GM23338 (cell line): Measurements from ENCODE around the gene CLHC1. TPM values are rescaled to one million over a fixed set of nuclear protein-coding genes. Genes with fewer than 3 reads are reported as not detected.

ENCODE experiments used
- ATAC-seq: fragments of 200-7000 bp; cut with Tn5 transposase; 3 replicates; pipeline ENCODE4 v1.9.1; 2020
- DNase-seq: peaks from one replicate; pipeline ENCODE4 v3.0.0-alpha.2; 2015; ENCODE audit warnings: low spot score
- H2AFZ ChIP-seq: fragments of 200-600 bp; sonication (generic); 2 replicates; pipeline ENCODE4 v1.8.0; 2016; ENCODE audit warnings: antibody characterized with exemption, mild to moderate bottlenecking, moderate library complexity
- H3F3A ChIP-seq: fragments of 200-600 bp; sonication (generic); replicated peaks from 2 replicates; pipeline ENCODE4 v1.8.0; 2017; ENCODE audit warnings: antibody characterized with exemption, mixed run types, low read depth
- H3K27ac ChIP-seq: fragments of 200-600 bp; sonication (generic); 2 replicates; pipeline ENCODE4 v1.6.1; 2016; ENCODE audit warnings: low read depth
- H3K27me3 ChIP-seq: fragments of 200-600 bp; sonication (generic); 2 replicates; pipeline ENCODE4 v1.8.0; 2016; ENCODE audit warnings: mild to moderate bottlenecking, mixed run types, moderate library complexity; ENCODE audit not compliant: insufficient read depth
- H3K36me3 ChIP-seq: fragments of 200-600 bp; sonication (generic); 2 replicates; pipeline ENCODE4 v1.8.0; 2016; ENCODE audit warnings: mild to moderate bottlenecking; ENCODE audit not compliant: insufficient read depth
- H3K4me1 ChIP-seq: fragments of 200-600 bp; sonication (generic); 2 replicates; pipeline ENCODE4 v1.8.0; 2016; ENCODE audit warnings: mild to moderate bottlenecking, moderate library complexity; ENCODE audit not compliant: insufficient read depth
- H3K4me2 ChIP-seq: fragments of 200-600 bp; sonication (generic); 2 replicates; pipeline ENCODE4 v1.7.1; 2017; ENCODE audit warnings: mixed run types
- H3K4me3 ChIP-seq: fragments of 200-600 bp; sonication (generic); 2 replicates; pipeline ENCODE4 v1.6.1; 2016; ENCODE audit warnings: mixed run types
- H3K79me2 ChIP-seq: fragments of 200-600 bp; sonication (generic); replicated peaks from 2 replicates; pipeline ENCODE4 v1.8.0; 2017; ENCODE audit warnings: mild to moderate bottlenecking; ENCODE audit not compliant: insufficient read depth
- H3K9me2 ChIP-seq: fragments of 200-600 bp; sonication (generic); 2 replicates; pipeline ENCODE4 v1.8.0; 2017; ENCODE audit not compliant: insufficient read depth
- H4K20me1 ChIP-seq: fragments of 200-600 bp; sonication (generic); replicated peaks from 2 replicates; pipeline ENCODE4 v1.8.0; 2017; ENCODE audit warnings: mild to moderate bottlenecking; ENCODE audit not compliant: insufficient read depth
- H3K27ac Mint-ChIP-seq: 2 replicates; pipeline ENCODE4 v1.8.0; 2020; ENCODE audit warnings: inconsistent platforms, mild to moderate bottlenecking, moderate library complexity, mixed read lengths
- H3K27me3 Mint-ChIP-seq: 3 replicates; pipeline ENCODE4 v1.8.0; 2022; ENCODE audit warnings: low read depth, mild to moderate bottlenecking, moderate library complexity, mixed read lengths, inconsistent platforms; ENCODE audit not compliant: insufficient read depth, poor library complexity
- H3K36me3 Mint-ChIP-seq: 3 replicates; pipeline ENCODE4 v1.8.0; 2021; ENCODE audit warnings: low read depth, mild to moderate bottlenecking, inconsistent platforms, moderate library complexity, mixed read lengths
- H3K4me1 Mint-ChIP-seq: 3 replicates; pipeline ENCODE4 v1.8.0; 2020; ENCODE audit warnings: mild to moderate bottlenecking, inconsistent platforms, mixed read lengths
- H3K4me3 Mint-ChIP-seq: 3 replicates; pipeline ENCODE4 v1.8.0; 2021; ENCODE audit warnings: moderate library complexity, mild to moderate bottlenecking, inconsistent platforms, mixed read lengths
- H3K9me3 Mint-ChIP-seq: 3 replicates; pipeline ENCODE4 v1.8.0; 2020; ENCODE audit warnings: moderate library complexity, mild to moderate bottlenecking, inconsistent platforms, mixed read lengths
- CREB1 ChIP-seq: fragments of 250-450 bp; sonication (Bioruptor Pico); IDR thresholded peaks from 2 replicates; pipeline ENCODE4 v1.5.0; 2020; ENCODE audit warnings: low read depth, mild to moderate bottlenecking, moderate library complexity
- CTCF ChIP-seq, 2 experiments: fragments of 200-600 bp in 1 of 2; sonication (generic) in 1 of 2; conservative IDR thresholded peaks; 2 replicates each; pipeline versions ENCODE4 v1.5.1 to v1.6.1; 2016 to 2017; ENCODE audit warnings: antibody characterized with exemption in 2 of 2, low read depth in 2 of 2, mild to moderate bottlenecking in 2 of 2, moderate library complexity in 1 of 2
- ETS1 ChIP-seq: IDR thresholded peaks from 2 replicates; pipeline ENCODE4 v1.6.1; 2016; ENCODE audit warnings: antibody characterized with exemption
- EZH2phosphoT487 ChIP-seq: fragments of 200-600 bp; sonication (generic); IDR thresholded peaks from one replicate; pipeline ENCODE4 v1.8.1; 2018; ENCODE audit warnings: antibody characterized with exemption; ENCODE audit not compliant: unreplicated experiment
- NANOG ChIP-seq: IDR thresholded peaks from 2 replicates; pipeline ENCODE4 v1.6.1; 2016; ENCODE audit warnings: antibody characterized with exemption, borderline replicate concordance
- POLR2AphosphoS5 ChIP-seq: IDR thresholded peaks from 2 replicates; pipeline ENCODE4 v1.6.1; 2016; ENCODE audit warnings: antibody characterized with exemption, low read depth
- REST ChIP-seq: IDR thresholded peaks from one replicate; pipeline ENCODE4 v1.6.1; 2018; ENCODE audit warnings: antibody characterized with exemption; ENCODE audit not compliant: unreplicated experiment
- STAT1 ChIP-seq: IDR thresholded peaks from one replicate; pipeline ENCODE4 v1.6.1; 2016; ENCODE audit warnings: antibody characterized with exemption; ENCODE audit not compliant: unreplicated experiment
- ZNF114 ChIP-seq: fragments of 250-450 bp; sonication (Bioruptor Pico); IDR thresholded peaks from 2 replicates; pipeline ENCODE4 v1.5.0; 2020; ENCODE audit warnings: mild to moderate bottlenecking, moderate library complexity
- ZNF462 ChIP-seq: fragments of 250-450 bp; sonication (Bioruptor Pico); IDR thresholded peaks from 2 replicates; pipeline ENCODE4 v1.5.0; 2020; ENCODE audit warnings: mild to moderate bottlenecking, moderate library complexity
- polyA plus RNA-seq: library from polyadenylated mRNA; unstranded; fragments of >200 nt; fragmentation: Nextera tagmentation; extraction: Ambion mirVana; gene quantifications from 2 replicates; pipeline ENCODE4 v1.2.1, GENCODE V29; 2016
- total RNA-seq: library from RNA; depleted of rRNA; stranded (reverse); fragments of >200 nt; shearing (Covaris generic); gene quantifications from 2 replicates; pipeline ENCODE4 v1.2.3, GENCODE V29; 2014

The CLHC1 gene
- total and polyA plus RNA-seq, 2 experiments from 2014 or later: 3.1 to 5.0 TPM

DNA sequence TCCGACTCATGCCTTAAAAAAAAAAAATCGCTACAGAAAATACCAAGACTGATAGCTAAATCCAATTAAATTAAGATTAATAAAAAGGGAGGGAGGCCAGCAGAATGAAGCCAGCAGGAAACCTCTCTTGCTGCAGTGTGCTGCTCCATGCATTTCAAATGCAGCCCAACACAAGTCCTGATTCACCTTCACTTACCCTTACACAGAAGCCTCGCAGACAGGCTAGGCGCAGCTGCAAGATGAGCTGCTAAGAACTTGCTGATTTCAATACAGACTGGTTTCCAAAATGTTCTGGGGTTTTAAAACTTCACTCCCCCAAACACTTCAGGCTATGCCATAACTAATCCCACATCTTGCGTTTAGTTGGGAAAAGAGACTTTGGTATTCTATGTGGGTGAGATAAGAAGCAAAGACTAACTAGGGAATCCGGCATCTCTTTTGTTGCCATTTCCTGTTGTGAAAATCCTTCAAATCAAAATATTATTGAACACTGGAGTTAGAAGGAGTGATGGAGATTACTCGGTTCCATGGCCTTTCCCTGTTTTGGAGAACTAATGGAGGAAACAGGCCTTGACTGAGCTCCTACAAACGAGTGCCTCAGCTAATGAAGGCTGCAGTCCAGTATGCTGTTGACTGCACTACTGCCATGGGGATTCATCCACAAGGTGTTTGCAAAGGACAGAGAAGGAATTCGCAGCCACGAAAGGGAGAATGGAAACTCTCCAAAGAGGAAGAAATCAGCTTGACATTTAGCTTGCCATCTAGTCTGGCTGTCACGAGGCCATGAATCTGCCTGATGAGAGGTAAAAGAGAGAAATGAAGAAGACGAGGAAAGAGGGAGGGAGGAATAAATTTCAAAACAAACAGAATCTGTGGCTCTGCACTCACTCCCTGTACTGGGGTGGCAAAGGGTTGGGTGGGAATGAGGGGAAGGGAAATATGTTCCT lies 67.3 kb downstream of the CLHC1 start (continued):
- TF ChIP-seq ZNF462 (CRISPR knock-in tag) (no peak), ETS1 (no peak), STAT1 (no peak)

DNA sequence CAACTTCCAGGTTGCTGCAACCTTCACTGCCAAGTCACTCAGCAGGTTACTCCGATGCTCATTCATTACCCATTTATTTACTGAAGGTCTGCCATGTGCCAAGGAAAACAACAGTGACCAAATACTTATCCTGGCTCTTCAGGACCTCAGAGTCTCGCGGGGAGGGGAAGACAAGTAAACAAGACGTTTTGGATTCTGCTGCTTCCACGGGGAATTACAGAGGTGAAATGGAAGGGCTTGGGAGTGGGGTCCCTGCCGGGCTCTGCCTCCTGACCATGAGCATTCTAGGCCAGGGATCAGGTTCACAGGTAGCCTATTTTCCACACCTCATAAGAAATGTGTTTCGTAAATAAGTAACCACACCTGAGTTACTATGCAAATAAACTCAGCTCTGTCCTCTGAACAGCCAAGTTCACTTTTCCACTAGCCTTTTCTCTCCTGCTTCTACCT lies 68.1 kb downstream of the CLHC1 start:
- Histone ChIP-seq H3K36me3 (no peaks in the 10 kb centered on the region), H3K27ac (0 out of 2 replicates have a peak overlapping the region, but pooled peaks have one; percentile 1), H3F3A (no peaks in the 10 kb centered on the region), H3K27me3 (no peaks in the 10 kb centered on the region), H3K9me2 (no peaks in the 10 kb centered on the region), H3K79me2 (no peaks in the 10 kb centered on the region), H2AFZ (peak overlapping the region; percentile 76), H3K4me2 (no peak overlapping the region), H4K20me1 (no peaks in the 10 kb centered on the region), H3K4me1 (peaks cover 22% of the 10 kb centered on the region), H3K4me3 (no peak overlapping the region)
- DNase-seq (no peak), ATAC-seq (no peak)
- Mint-ChIP-seq H3K27me3 (peaks cover 14% of the 10 kb centered on the region), H3K4me1 (peaks cover 44% of the 10 kb centered on the region), H3K36me3 (no peaks in the 10 kb centered on the region), H3K4me3 (no peak overlapping the region), H3K9me3 (no peaks in the 10 kb centered on the region), H3K27ac (peak overlapping the region; percentile 24)
- no peak for TF ChIP-seq POLR2AphosphoS5
- no peak for TF ChIP-seq CTCF (conservative IDR thresholded peaks at IDR 0.05; ENCODE audit: low read depth in 2 of 2)
- no peak for TF ChIP-seq REST
- TF ChIP-seq NANOG: no peak
- no peak for TF ChIP-seq EZH2phosphoT487
- TF ChIP-seq STAT1: no peak
- TF ChIP-seq ZNF114 (CRISPR knock-in tag): no peak
- no peak for TF ChIP-seq CREB1 (CRISPR knock-in tag)
